Stimulated activated CD8-positive, alpha-beta memory T cell treated with anti-CD3 and anti-CD28 coated beads, Interleukin-7, amount 100 ng/mL, for 4 hours (primary cell): Measurements from ENCODE around the gene MYORG.

Source experiments
- DNase-seq, 2 donors: peaks; one replicate each; pipeline ENCODE4 v3.0.0-alpha.2; 2020; ENCODE audit warnings: low read depth in 2 of 2

Gene MYORG

GRCh38 chr9:34334337-34334824 lies 42.3 kb downstream of the MYORG start:
- DNase-seq: no peak

DNA sequence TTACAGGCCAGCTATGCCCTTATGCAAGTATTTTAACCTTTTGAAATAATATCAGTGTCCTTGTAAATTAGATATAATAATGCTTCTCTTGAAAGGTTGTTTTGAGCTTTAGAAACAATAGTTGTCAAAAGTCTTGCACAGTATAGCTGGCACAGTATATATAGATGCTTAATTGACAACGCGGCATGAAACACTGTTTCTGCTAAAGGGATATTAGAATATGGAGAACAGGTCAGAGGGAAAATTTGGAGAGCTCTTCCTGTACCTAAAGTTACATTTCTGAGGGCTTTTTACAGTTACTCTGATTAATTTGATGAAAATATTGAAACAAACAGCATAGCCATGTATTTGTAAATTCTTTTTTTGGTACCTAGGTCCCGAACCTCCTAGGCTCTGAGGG lies 42.9 kb downstream of the MYORG start:
- no peak for DNase-seq

GRCh38 chr9:34332076-34332964 lies 44.4 kb downstream of the MYORG start:
- no peak for DNase-seq

GRCh38 chr9:34331196-34331595 lies 45.5 kb downstream of the MYORG start:
- DNase-seq: no peak

DNA sequence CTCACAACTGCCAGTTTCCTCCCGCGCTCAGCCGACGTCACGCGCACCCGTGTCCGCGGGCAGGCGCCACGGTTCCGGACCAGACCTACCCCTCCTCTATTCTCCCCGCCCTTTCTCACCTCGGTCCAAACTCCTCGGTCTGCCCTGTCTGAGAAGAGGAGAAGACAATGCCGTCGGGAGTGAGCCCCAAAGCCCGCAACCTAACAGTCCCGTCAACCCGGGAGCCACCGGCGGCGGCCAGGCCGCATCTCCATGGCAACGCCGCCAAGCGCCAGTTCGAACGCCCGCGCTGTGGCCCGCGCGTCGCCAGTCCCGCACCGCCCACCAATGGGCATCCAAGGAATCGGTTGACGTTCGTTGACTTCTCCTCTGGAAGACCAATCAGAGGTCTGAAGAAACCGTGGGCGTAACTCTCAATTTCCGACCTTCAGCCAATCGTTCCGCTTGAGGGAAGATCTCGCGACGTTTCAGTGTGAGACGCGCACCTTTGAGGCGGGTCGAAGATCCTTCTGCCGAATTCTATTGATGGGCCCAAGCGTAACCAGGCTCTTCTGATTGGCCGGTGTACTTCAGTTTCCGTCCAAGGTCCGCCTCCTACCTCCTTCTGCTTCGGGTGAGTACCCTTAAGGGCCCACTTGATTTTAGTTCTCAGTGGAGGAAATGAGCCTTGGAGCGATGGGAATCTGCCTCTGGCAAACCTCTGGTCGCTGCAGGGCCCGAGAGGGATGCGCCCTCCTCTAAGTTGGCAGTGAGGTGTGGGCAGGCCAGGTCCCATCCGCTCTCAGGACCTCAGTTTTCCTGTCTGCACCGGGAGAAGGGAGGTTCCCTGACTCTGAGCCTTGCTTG lies 47.5 kb downstream of the MYORG start, which contains the start of the genes KIF24 and NUDT2:
KIF24 (minus strand) TSS at position 282 of the 846 bp plus-strand sequence. CDS start 17,922 bp downstream, outside the sequence.
NUDT2 (plus strand) TSS at position 583 of the 846 bp plus-strand sequence. CDS start 9,471 bp downstream, outside the sequence.
- DNase-seq: peak; percentile 92 to 96

GRCh38 chr9:34328500-34328986 lies 48.2 kb downstream of the MYORG start:
- no peak for DNase-seq

- no peak for DNase-seq
Observed at GRCh38 chr9:34326690-34327089, 50.0 kb downstream of the MYORG start.

DNA sequence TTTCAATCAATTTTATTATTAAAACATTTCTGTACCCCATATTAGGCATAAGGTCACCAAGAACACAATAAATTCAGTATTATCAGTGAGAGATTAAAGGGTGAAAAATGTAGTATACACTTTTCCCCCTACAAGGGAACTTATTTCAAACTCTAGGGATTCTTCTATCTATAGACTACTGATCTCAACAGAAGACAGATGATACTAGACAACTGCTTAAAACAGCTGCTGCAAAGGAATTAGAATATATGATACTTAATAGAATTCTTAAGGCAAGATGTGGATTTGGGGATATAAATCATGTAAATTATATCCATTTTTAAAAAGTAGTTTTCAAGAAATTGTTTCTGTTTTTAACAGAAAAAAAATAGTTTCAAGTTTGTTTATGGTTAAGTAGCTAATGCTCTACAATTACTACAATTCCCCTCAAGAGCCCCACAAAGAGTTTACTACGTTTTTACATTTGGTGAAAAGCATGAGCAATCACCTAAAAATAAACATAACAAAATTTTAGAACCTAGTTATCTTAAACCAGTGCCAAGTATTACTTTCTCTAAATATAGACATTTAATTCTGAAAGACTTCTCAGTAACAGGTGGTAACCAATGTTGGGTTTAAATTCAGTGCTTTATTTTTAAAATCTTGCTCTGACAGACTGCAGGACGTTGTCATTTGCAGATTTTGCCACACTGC lies 53.7 kb downstream of the MYORG start:
- DNase-seq: no peak

- no peak for DNase-seq
Observed at GRCh38 chr9:34321451-34321850, 55.2 kb downstream of the MYORG start.

DNA sequence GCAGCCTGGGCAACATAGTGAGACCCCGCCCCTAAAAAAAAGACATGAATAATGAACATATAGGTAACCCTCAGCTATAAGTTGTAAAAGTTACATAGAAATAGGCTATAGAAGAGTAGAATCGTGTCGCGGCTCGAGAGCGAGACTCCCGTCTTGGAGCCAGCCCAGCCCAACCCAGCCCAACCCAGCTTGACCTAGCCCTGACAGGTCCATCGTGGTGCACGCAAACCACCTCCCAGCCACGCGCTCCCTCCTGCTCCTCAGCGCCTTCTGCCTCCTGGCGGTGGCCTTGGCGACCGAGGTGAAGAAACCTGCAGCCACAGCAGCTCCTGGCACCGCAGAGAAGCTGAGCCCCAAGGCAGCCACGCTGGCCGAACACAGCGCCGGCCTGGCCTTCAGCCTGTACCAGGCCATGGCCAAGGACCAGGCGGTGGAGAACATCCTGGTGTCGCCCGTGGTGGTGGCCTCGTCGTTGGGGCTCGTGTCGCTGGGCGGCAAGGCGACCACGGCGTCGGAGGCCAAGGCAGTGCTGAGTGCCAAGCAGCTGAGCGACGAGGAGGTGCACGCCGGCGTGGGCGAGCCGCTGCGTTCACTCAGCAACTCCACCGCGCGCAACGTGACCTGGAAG lies 58.4 kb downstream of the MYORG start:
- no peak for DNase-seq

DNA sequence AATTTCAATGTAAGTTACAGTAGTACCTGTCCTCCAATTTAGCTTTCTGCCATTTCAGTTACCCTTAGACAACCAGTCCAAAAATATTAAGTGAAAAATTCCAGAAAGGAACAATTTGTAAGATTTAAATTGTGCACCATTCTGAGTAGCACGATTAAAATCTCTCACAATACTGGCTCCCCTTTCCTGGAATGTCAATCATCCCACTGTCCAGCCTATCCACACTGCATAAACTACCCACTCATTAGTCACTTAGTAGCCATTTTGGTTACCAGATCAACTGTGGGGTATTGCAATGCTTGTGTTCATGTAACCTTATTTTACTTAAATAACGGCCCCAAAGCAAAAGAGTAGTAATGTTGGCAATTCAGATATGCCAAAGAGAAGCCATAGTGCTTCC lies 59.3 kb downstream of the MYORG start:
- no peak for DNase-seq
